Mesenchymal stem cell (in vitro differentiated cells and primary cell): ENCODE measurements around the gene PI4K2A.
"Not testable (repeated sequence)": the region's sequence is repeated elsewhere in the genome, so short reads cannot be mapped to it uniquely, and the experiment has no call there.

ENCODE experiments used
- DNase-seq: peaks from one replicate; pipeline ENCODE4 v3.0.0-alpha.2; 2013
- H2AFZ ChIP-seq: one replicate; pipeline ENCODE4 v1.6.1; 2013; ENCODE audit warnings: low read depth, mild to moderate bottlenecking, control low read depth, inconsistent platforms, low read length, moderate library complexity
- H2AK5ac ChIP-seq: 2 replicates; pipeline ENCODE4 v1.6.1; 2013; ENCODE audit warnings: low read length, moderate library complexity, mild to moderate bottlenecking, inconsistent platforms; ENCODE audit not compliant: severe bottlenecking
- H2BK120ac ChIP-seq: one replicate; pipeline ENCODE4 v1.6.1; 2013; ENCODE audit warnings: low read depth, mild to moderate bottlenecking, inconsistent platforms, low read length, moderate library complexity
- H2BK12ac ChIP-seq, 2 experiments: one replicate each; pipeline ENCODE4 v1.6.1; 2013; ENCODE audit warnings: inconsistent platforms in 2 of 2, low read length in 2 of 2, mild to moderate bottlenecking in 2 of 2, moderate library complexity in 2 of 2, control low read depth in 1 of 2
- H2BK15ac ChIP-seq: one replicate; pipeline ENCODE4 v1.6.1; 2013; ENCODE audit warnings: mild to moderate bottlenecking, low read depth, inconsistent platforms; ENCODE audit not compliant: poor library complexity, severe bottlenecking
- H2BK5ac ChIP-seq: 2 replicates; pipeline ENCODE4 v1.6.1; 2013; ENCODE audit warnings: low read depth, mild to moderate bottlenecking, low read length, control low read depth, inconsistent platforms; ENCODE audit not compliant: poor library complexity, severe bottlenecking
- H3K14ac ChIP-seq, 2 experiments: one replicate each; pipeline ENCODE4 v1.6.1; 2013; ENCODE audit warnings: inconsistent platforms in 2 of 2, low read length in 2 of 2, control low read depth in 1 of 2, mild to moderate bottlenecking in 1 of 2, moderate library complexity in 1 of 2
- H3K18ac ChIP-seq, 2 experiments: one replicate each; pipeline ENCODE4 v1.6.1; 2013; ENCODE audit warnings: inconsistent platforms in 2 of 2, low read length in 2 of 2, control low read depth in 1 of 2, low read depth in 1 of 2, mild to moderate bottlenecking in 1 of 2
- H3K23ac ChIP-seq, 2 experiments: one replicate each; pipeline ENCODE4 v1.6.1; 2013; ENCODE audit warnings: inconsistent platforms in 2 of 2, low read length in 2 of 2, mild to moderate bottlenecking in 2 of 2, moderate library complexity in 2 of 2, control low read depth in 1 of 2
- H3K27ac ChIP-seq: 2 replicates; pipeline ENCODE4 v1.5.1; 2013; ENCODE audit warnings: mild to moderate bottlenecking, moderate library complexity, low read length, control low read depth, inconsistent platforms; ENCODE audit not compliant: poor library complexity, severe bottlenecking
- H3K27me3 ChIP-seq, 2 experiments: 2 replicates each; pipeline versions ENCODE4 v1.6.1 to v1.7.0; 2013; ENCODE audit warnings: low read length in 2 of 2, mild to moderate bottlenecking in 2 of 2, moderate library complexity in 2 of 2, control low read depth in 1 of 2, inconsistent platforms in 1 of 2; ENCODE audit not compliant: control insufficient read depth in 1 of 2, insufficient read depth in 1 of 2
- H3K36me3 ChIP-seq, 2 experiments: 2 replicates each; pipeline versions ENCODE4 v1.6.1 to v1.7.0; 2013; ENCODE audit warnings: low read length in 2 of 2, control low read depth in 1 of 2, inconsistent platforms in 1 of 2, low read depth in 1 of 2, mild to moderate bottlenecking in 1 of 2; ENCODE audit not compliant: insufficient read depth in 2 of 2, control insufficient read depth in 1 of 2
- H3K4ac ChIP-seq, 2 experiments: one replicate each; pipeline ENCODE4 v1.6.1; 2013; ENCODE audit warnings: inconsistent platforms in 2 of 2, low read length in 2 of 2, mild to moderate bottlenecking in 2 of 2, moderate library complexity in 2 of 2, control low read depth in 1 of 2, low read depth in 1 of 2
- H3K4me1 ChIP-seq: 2 replicates; pipeline ENCODE4 v1.6.1; 2013; ENCODE audit warnings: low read depth, low read length, control low read depth; ENCODE audit not compliant: control insufficient read depth, insufficient read depth
- H3K4me2 ChIP-seq: 2 replicates; pipeline ENCODE4 v1.6.1; 2013; ENCODE audit warnings: low read length, mild to moderate bottlenecking, inconsistent platforms; ENCODE audit not compliant: poor library complexity, severe bottlenecking
- H3K4me3 ChIP-seq, 2 experiments: 2 replicates each; pipeline versions ENCODE4 v1.5.1 to v1.7.0; 2013; ENCODE audit warnings: low read length in 2 of 2, mild to moderate bottlenecking in 2 of 2, control low read depth in 1 of 2, low read depth in 1 of 2; ENCODE audit not compliant: insufficient read depth in 1 of 2
- H3K79me1 ChIP-seq: replicated peaks from 2 replicates; pipeline ENCODE4 v1.6.1; 2013; ENCODE audit warnings: mild to moderate bottlenecking, control low read depth, low read length, inconsistent platforms; ENCODE audit not compliant: poor library complexity, severe bottlenecking
- H3K9ac ChIP-seq: 2 replicates; pipeline ENCODE4 v1.7.0; 2013; ENCODE audit warnings: mild to moderate bottlenecking, low read length, moderate library complexity
- H3K9me3 ChIP-seq: 2 replicates; pipeline ENCODE4 v1.7.0; 2013; ENCODE audit warnings: mild to moderate bottlenecking, low read length; ENCODE audit not compliant: control insufficient read depth
- H4K8ac ChIP-seq: one replicate; pipeline ENCODE4 v1.6.1; 2013; ENCODE audit warnings: inconsistent platforms, mild to moderate bottlenecking, low read length, moderate library complexity
- H4K91ac ChIP-seq: one replicate; pipeline ENCODE4 v1.6.1; 2013; ENCODE audit warnings: mild to moderate bottlenecking, low read length, inconsistent platforms
- whole genome bisulfite sequencing: methylation state at CpG from one replicate; pipeline ENCODE4 v1.1.7; 2013; ENCODE audit warnings: mixed read lengths; 5-methylcytosine and 5-hydroxymethylcytosine counted together

PI4K2A gene

DNA sequence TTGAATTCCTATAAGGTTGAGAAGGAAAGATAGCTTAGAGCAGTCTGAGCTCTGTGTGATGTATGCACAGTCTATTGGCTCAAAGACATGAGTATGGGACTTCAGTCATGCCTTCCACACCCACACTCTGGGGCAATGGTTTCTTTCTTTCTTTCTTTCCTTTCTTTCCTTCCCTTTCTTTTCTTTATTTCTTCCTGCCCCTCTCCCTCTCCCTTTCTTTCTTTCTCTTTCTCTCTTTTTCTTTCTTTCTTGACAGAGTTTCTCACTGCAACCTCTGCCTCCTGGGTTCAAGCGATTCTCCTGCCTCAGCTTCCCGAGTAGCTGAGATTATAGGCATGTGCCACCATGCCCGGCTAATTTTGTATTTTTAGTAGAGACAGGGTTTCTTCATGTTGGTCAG, 1.4 kb upstream of the PI4K2A start:
- H3K4me1 ChIP-seq, H2AK5ac ChIP-seq, H2BK120ac ChIP-seq, H2BK12ac ChIP-seq, H3K27me3 ChIP-seq, H3K23ac ChIP-seq, H4K91ac ChIP-seq, H2BK5ac ChIP-seq, H3K36me3 ChIP-seq, H3K4me2 ChIP-seq, DNase-seq, H3K4me3 ChIP-seq, H3K4ac ChIP-seq, H2AFZ ChIP-seq, H3K9ac ChIP-seq, H2BK15ac ChIP-seq, H3K27ac ChIP-seq, H3K79me1 ChIP-seq, H4K8ac ChIP-seq, H3K14ac ChIP-seq, H3K18ac ChIP-seq, H3K9me3 ChIP-seq: not testable (repeated sequence)
- 98% methylated on average over 3 of the region's 3 CpGs for WGBS

DNA sequence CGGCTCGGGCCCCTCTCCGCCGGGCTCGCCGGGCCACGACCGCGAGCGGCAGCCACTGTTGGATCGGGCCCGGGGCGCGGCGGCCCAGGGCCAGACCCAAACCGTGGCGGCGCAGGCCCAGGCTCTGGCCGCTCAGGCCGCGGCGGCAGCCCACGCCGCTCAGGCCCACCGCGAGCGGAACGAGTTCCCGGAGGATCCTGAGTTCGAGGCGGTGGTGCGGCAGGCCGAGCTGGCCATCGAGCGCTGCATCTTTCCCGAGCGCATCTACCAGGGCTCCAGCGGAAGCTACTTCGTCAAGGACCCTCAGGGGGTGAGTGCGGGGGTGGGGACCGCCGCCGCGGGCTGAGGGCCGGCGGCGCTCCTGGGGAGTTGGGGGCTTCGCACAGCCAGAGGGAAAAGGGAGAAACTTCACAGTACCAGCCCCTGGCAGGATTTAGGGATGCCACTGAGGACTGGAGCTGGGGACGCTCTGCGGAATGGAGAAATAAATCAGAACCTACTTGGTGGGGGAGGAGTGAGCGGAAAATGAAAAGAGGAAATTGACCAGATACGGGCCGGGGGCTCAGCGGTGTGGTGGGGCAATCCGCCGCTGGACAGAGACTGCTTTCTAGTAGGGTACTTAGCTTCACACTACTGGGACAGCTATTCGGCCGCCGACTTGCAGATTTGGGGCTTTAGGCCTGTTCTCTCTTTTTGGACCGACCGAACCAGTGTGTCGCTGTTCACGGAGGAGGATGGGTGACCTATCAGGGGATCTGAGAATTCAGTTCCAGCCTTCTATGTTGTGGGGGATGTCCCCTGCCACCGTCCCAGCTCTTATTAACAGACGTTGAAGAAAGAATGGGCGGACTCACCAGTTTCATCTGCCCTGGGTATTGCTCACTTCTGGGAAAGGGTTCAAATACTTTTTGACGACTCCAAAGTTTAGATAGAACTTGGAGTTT, 669 bp downstream of the PI4K2A start:
- peak overlapping the region; percentile 34 for H4K91ac ChIP-seq
- peak overlapping the region; percentile 95 for H3K4me3 ChIP-seq
- peaks cover 10% of the 10 kb centered on the region for H3K79me1 ChIP-seq
- H3K18ac ChIP-seq: peak overlapping the region; percentile 54 to 58
- peak overlapping the region; percentile 57 for H2BK15ac ChIP-seq
- H2BK12ac ChIP-seq: peak overlapping the region in 1 of 2 experiments; percentile 47
- H3K4me2 ChIP-seq: peak overlapping the region; percentile 86
- no peak overlapping the region for H4K8ac ChIP-seq
- H3K14ac ChIP-seq: peak overlapping the region in 1 of 2 experiments; percentile 78
- peaks cover 3% of the 10 kb centered on the region for H3K4me1 ChIP-seq
- peak overlapping the region; percentile 98 for H3K9ac ChIP-seq
- H2AK5ac ChIP-seq: no peak overlapping the region
- peak overlapping the region; percentile 20 to 99 for H3K23ac ChIP-seq
- peak overlapping the region; percentile 83 for H2AFZ ChIP-seq
- no peaks in the 10 kb centered on the region for H3K27me3 ChIP-seq
- no peak overlapping the region for H2BK120ac ChIP-seq
- H3K27ac ChIP-seq: peak overlapping the region; percentile 48
- no peaks in the 10 kb centered on the region for H3K9me3 ChIP-seq
- H2BK5ac ChIP-seq: no peak overlapping the region
- H3K4ac ChIP-seq: peak overlapping the region in 1 of 2 experiments; percentile 47
- 1% methylated on average over 65 of the region's 67 CpGs for WGBS
- peaks cover 4 to 24% of the 10 kb centered on the region in 2 experiments for H3K36me3 ChIP-seq
- peak; percentile 60 for DNase-seq

DNA sequence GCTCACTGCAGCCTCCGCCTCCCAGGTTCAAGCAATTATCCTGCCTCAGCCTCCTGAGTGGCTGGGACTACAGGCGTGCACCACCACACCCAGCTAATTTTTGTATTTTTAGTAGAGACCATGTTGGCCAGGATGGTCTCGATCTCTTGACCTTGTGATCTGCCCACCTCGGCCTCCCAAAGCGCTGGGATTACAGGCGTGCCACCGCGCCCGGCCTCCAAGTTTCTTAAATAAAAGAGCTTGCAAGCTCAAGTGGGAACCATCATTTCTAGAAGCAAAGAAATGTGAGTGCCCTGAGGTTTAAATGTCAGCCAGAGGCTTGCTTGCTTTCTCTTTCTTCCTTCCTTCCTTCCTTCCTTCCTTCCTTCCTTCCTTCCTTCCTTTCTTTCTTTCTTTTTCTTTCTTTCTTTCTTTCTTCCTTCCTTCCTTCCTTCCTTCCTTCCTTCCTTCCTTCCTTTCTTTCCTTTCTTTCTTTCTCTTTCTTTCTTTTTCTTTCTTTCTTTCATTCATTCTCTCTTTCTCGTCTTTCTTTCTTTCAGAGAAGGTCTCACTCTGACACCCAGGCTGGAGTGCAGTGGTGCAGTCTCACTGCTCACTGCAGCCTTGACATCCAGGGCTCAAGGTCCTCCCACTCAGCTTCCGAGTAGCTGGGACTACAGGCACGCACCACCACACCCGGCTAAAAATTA, 2.1 kb downstream of the PI4K2A start:
- H3K4me3 ChIP-seq: peak overlapping the region in 1 of 2 experiments; percentile 95
- H3K23ac ChIP-seq, H3K27me3 ChIP-seq, H3K4me1 ChIP-seq, H3K27ac ChIP-seq, H2AFZ ChIP-seq, DNase-seq, H2BK12ac ChIP-seq, H3K4ac ChIP-seq, H3K14ac ChIP-seq, H3K18ac ChIP-seq, H2BK120ac ChIP-seq, H4K8ac ChIP-seq, H2AK5ac ChIP-seq, H3K9me3 ChIP-seq, H2BK15ac ChIP-seq, H2BK5ac ChIP-seq, H4K91ac ChIP-seq, H3K4me2 ChIP-seq: not testable (repeated sequence)
- peaks cover 10% of the 10 kb centered on the region for H3K79me1 ChIP-seq
- H3K36me3 ChIP-seq: peaks cover 8 to 34% of the 10 kb centered on the region in 2 experiments
- peak overlapping the region; percentile 98 for H3K9ac ChIP-seq
- 97% methylated on average over 13 of the region's 13 CpGs for WGBS

DNA sequence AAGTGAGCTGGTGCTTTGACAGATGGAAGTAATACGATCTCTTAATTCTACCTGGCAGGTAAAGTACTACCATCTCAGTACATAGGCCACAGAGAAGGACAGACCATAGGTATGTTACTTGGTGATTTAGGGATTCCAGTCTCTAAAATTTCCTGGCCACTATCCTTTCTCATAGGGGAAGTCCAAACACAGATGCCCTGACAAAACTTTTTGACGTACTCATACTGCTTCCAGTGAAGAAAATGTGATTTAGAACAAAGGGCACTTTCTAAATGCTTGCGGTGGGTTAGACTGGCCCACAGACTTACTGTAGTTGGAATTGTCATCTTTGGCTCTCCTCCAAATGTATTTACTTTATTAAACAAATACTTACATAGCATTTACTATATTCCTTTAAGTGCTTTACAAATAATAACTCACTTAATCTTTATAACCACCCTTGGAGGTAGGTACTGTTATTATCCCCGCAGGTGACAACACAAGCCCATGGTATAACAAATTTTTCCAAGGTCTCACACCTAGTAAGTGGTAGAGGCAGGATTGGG, 3.0 kb downstream of the PI4K2A start:
- H3K14ac ChIP-seq: no peak overlapping the region
- no peak overlapping the region for H3K27ac ChIP-seq
- no peak overlapping the region for H4K8ac ChIP-seq
- no peak overlapping the region for H2BK12ac ChIP-seq
- no peaks in the 10 kb centered on the region for H3K9me3 ChIP-seq
- no peak overlapping the region for H3K18ac ChIP-seq
- no peak overlapping the region for H3K4me2 ChIP-seq
- H2BK120ac ChIP-seq: no peak overlapping the region
- H4K91ac ChIP-seq: no peak overlapping the region
- no peak overlapping the region for H2AFZ ChIP-seq
- peak overlapping the region; percentile 1 for H3K9ac ChIP-seq
- H3K79me1 ChIP-seq: peaks cover 10% of the 10 kb centered on the region
- 100% methylated on average over 3 of the region's 4 CpGs for WGBS
- peaks cover 8 to 37% of the 10 kb centered on the region in 2 experiments for H3K36me3 ChIP-seq
- no peaks in the 10 kb centered on the region for H3K27me3 ChIP-seq
- no peak overlapping the region for H2AK5ac ChIP-seq
- peak overlapping the region in 1 of 2 experiments; percentile 95 for H3K4me3 ChIP-seq
- no peak for DNase-seq
- peaks cover 5% of the 10 kb centered on the region for H3K4me1 ChIP-seq
- no peak overlapping the region for H3K23ac ChIP-seq
- no peak overlapping the region for H2BK15ac ChIP-seq
- no peak overlapping the region for H3K4ac ChIP-seq
- no peak overlapping the region for H2BK5ac ChIP-seq
